Measurements from ENCODE around the gene F10. TPM values are rescaled to one million over a fixed set of nuclear protein-coding genes. Genes with fewer than 3 reads are reported as not detected.

The F10 gene
- polyA plus RNA-seq, 4 donors: 17.8 to 26.6 (median 21.3) TPM

- DNase-seq (ENCODE audit: low read depth in 4 of 4, low spot score in 3 of 4): no peak
These were observed 6.9 kb downstream of the F10 start for GRCh38 chr13:113129480-113129879.

GRCh38 chr13:113129921-113130750 lies 7.5 kb downstream of the F10 start:
- no peak for DNase-seq (ENCODE audit: low read depth in 4 of 4, low spot score in 3 of 4)

- DNase-seq (ENCODE audit: low read depth in 4 of 4, low spot score in 3 of 4): no peak
These were observed 12.7 kb downstream of the F10 start for GRCh38 chr13:113135281-113135760.

GRCh38 chr13:113137691-113138298 lies 15.2 kb downstream of the F10 start:
- no peak for DNase-seq (ENCODE audit: low read depth in 4 of 4, low spot score in 3 of 4)

DNA sequence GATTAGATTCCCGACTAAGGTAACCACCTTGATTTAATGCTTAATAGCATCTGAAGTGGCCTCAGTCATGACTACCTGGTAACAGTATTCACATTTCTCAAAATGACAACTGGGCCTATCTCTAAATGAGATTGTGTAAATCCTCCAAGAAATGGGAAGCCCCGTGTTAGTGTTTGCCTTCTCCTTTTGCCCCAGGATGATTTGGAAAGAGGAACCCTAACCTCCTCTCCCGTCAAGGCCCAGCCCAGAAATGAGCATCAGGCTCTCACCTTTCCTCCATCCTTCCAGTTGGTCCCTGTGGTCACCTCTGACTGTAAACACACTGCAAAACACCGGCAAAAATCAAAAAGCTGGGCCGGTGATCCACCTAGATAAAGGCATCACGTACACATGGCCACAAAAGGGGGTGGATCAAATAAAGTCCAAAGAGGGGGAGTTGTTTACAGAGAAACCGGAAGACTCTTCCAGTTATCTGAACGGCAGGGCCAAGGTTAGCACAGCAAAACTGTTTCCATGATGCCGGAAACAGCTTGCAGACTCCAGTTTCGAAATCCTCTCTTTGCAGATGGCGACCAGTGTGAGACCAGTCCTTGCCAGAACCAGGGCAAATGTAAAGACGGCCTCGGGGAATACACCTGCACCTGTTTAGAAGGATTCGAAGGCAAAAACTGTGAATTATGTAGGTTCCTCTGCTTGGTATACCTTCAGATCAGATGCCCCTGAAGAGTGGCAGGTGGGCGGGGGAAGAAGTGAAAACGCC lies 16.4 kb downstream of the F10 start:
- no peak for DNase-seq (ENCODE audit: low read depth in 4 of 4, low spot score in 3 of 4)

- DNase-seq (ENCODE audit: low read depth in 4 of 4, low spot score in 3 of 4): no peak
These were observed 17.0 kb downstream of the F10 start for GRCh38 chr13:113139577-113139976.

DNA sequence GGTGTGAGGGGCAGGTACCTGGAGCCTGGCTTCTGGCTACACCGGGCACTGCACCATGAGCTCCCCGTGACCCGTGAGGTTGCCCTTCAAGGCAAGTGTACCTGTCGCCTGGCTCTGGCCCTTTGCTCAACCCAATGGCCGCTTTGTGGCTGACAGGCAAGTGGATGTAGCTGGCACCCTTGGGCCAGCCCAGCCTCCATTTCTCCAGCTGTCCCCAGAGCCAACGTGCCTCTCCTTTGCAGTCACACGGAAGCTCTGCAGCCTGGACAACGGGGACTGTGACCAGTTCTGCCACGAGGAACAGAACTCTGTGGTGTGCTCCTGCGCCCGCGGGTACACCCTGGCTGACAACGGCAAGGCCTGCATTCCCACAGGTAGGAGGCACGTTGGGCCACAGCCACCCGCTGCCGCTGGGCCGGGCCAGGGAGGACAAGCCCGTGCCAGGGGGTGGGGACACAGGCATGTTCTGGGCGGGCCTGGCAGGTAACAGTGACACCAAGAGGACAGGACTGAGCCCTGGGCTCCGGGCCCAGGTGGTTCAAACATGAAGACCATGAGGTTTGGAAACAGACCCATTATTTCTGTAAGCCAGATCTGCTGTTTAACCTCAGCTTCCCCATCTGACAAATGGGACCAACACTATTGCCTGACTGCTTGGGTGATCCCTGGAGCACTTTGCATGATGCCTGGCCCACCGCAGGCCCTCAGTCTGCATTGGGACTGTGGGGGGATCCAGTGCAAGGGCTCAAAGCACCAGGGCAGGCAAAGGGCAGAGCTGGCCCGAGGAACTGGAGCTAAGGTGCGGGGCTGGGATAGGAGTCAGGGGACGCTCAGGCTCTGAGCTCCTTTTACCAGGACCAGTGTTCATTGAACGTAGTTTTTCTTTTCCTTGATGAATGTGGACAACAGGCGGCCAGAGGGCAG lies 18.3 kb downstream of the F10 start:
- no peak for DNase-seq (ENCODE audit: low read depth in 4 of 4, low spot score in 3 of 4)

DNA sequence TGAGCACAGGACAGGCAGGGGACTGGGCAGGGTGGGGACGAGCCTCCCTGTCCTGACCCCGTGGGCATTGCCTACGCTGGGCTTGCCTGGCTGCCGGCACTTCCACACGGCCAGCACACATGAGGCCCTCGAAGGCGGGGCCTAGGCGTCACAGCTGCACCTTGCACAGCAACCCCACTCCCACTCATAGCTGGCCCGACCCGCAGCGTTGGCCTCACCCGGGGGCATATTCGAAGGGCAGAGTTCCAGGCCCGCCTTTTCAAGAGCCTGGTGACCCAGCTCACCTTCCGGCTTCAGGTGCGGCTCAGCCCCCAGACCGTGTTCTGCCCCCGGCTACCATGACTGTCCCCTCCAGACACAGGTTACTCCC lies 19.0 kb downstream of the F10 start:
- no peak for DNase-seq (ENCODE audit: low read depth in 4 of 4, low spot score in 3 of 4)

DNA sequence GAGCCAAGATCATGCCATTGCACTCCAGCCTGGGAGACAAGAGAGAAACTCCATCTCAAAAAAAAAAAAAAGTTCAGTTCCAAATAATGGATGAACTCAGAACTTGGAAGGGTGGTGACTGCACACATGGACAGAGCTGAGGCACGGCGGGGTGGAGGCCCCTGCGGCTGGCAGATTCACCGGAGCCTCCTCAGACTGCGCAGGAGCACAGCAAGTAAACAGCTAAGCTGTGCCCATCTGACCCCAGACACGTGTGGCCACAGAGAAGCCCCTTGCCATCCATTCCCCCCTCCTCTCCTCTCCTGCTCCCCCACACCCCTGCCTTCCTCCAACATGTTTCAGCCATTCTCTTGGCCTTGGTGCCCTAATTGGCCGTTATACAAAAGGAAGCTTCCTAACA lies 20.3 kb downstream of the F10 start:
- no peak for DNase-seq (ENCODE audit: low read depth in 4 of 4, low spot score in 3 of 4)

- DNase-seq (ENCODE audit: low read depth in 4 of 4, low spot score in 3 of 4): no peak
These were observed 21.1 kb downstream of the F10 start for GRCh38 chr13:113143466-113144254.

GRCh38 chr13:113144255-113144629 lies 21.6 kb downstream of the F10 start:
- DNase-seq (ENCODE audit: low read depth in 4 of 4, low spot score in 3 of 4): no peak

GRCh38 chr13:113145496-113145895 lies 22.9 kb downstream of the F10 start:
- no peak for DNase-seq (ENCODE audit: low read depth in 4 of 4, low spot score in 3 of 4)

DNA sequence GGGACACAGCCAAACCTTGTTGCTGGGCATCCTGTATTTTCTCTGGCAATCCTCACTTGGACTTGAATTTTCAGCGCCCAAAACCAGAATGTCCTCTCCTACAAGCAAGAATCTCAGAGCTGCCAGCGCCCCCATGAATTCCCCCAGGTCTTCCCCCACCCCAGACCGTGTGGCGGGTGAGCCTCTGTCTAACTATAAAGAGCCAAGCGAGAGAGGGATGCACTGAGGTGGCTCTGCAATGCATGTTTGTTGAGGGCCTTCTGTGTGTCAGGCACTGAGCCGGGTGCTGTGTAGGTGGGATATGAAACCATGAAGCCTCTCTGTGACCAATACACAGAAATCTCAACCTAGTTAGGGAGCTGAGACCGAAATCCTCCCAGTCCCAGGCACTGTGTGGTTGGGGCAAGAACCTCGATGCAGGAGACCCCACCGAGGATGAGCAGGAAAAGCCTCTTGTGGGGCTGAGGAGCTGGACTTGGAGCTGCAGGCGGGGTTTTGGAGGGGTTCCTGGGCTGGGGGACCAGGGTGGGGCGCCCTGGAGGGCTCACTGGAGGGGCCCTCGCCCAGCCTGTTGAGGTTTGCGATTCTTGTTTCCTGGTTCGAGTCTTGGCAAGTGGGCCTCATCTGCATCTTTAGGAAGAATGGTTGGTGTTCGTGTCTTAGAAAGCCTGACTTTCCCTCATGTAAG lies 23.5 kb downstream of the F10 start:
- no peak for DNase-seq (ENCODE audit: low read depth in 4 of 4, low spot score in 3 of 4)

DNA sequence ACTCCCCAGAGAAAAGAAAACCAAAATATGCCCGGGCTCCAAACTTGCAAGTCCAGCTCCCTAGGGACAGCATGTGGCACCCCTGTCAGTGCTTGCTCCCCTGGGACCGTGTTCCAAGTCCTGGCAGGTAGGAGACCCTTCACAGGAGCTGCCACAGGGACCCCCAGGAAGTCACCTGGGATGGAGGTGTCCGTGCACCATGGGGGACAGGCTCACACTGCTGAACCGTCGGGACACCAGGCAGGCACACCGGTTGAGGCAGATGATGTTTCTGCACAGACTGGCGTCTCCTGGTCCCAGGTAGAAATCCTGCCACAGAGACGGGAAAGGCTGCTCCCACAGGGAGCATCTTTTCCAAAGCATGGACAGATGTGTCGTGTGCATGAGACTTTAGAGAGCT lies 24.2 kb downstream of the F10 start:
- no peak for DNase-seq (ENCODE audit: low read depth in 4 of 4, low spot score in 3 of 4)

DNA sequence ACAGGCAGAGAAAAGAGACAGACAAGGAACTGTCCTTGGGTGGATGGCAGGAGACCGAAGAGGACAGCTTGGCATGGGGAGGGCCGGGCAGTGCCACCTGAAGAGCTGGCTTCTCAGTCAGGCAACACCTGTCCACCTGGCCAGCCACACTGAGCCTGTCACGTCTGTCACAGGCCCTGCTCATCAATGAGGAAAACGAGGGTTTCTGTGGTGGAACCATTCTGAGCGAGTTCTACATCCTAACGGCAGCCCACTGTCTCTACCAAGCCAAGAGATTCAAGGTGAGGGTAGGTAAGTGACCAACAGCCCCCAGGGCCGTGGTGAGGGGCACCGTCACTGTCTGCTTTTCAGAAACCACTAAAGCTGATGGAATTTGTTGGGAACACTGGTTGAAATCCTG lies 24.6 kb downstream of the F10 start:
- no peak for DNase-seq (ENCODE audit: low read depth in 4 of 4, low spot score in 3 of 4)

- DNase-seq (ENCODE audit: low read depth in 4 of 4, low spot score in 3 of 4): no peak
These were observed 25.8 kb downstream of the F10 start for GRCh38 chr13:113148407-113148806.

DNA sequence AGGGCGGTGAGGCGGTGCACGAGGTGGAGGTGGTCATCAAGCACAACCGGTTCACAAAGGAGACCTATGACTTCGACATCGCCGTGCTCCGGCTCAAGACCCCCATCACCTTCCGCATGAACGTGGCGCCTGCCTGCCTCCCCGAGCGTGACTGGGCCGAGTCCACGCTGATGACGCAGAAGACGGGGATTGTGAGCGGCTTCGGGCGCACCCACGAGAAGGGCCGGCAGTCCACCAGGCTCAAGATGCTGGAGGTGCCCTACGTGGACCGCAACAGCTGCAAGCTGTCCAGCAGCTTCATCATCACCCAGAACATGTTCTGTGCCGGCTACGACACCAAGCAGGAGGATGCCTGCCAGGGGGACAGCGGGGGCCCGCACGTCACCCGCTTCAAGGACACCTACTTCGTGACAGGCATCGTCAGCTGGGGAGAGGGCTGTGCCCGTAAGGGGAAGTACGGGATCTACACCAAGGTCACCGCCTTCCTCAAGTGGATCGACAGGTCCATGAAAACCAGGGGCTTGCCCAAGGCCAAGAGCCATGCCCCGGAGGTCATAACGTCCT lies 26.4 kb downstream of the F10 start:
- no peak for DNase-seq (ENCODE audit: low read depth in 4 of 4, low spot score in 3 of 4)

GRCh38 chr13:113149711-113150549 lies 27.3 kb downstream of the F10 start:
- DNase-seq (ENCODE audit: low read depth in 4 of 4, low spot score in 3 of 4): no peak

All from right renal pelvis (tissue), 4 donors.